OCI-M2 (cell line): ENCODE measurements around the gene AGAP2.
"Not testable (repeated sequence)": the region's sequence is repeated elsewhere in the genome, so short reads cannot be mapped to it uniquely, and the experiment has no call there.

ENCODE experiments used
- DNase-seq: peaks from one replicate; lab custom pipeline; 2025; ENCODE audit not compliant: unreplicated experiment; lab: John Stamatoyannopoulos, UW

The AGAP2 gene

DNA sequence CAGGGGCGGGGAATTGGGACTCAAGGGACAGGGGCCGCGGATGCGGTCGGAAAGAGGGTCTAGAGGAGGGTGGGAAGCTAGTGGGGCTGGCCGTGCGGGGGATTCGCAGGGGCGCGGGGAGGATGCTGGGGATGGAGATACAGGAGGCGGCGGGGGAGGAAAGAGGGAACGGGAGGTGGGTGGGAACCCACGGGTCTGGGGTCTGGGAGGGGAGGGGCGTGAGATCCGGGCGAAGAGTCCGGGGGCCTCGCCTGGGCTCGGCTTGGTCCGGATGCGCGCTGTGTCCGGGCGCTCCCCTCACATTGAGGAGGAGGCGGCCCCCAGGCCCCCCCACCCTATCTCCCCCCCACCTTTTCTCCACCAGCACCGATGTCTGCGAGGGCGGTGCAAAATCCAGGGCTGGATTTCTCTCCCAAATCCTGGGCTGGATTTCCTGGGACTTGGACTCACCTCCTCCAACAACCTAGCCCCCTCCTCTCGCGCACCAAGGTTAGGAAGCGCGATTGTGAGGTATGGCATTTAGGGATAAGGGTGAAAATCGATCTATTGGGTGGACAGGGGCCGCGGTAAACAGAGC is at the start of gene AGAP2:
Gene AGAP2, minus strand, starts transcription at position 82 of the 577 bp plus-strand sequence. CDS start 496 bp downstream, outside the sequence.
- no peak for DNase-seq

DNA sequence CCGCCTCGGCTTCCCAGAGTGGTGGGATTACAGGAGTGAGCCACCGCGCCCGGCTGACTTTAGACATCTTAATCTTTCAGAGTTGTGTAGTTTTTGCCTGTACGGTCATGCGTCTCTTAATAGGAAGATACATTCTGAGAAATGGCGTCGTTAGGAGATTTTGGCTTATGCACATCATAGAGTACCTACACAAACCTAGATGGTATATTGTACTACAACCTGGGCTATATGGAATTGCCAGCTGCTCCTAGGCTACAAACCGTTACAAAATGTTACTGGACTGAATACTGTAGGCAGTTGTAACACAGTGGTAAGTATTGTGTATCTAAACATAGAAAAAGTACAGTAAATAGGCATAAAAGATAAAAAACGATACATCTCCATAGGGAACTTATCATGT is 45.3 kb upstream of the AGAP2 start:
- no peak for DNase-seq

DNA sequence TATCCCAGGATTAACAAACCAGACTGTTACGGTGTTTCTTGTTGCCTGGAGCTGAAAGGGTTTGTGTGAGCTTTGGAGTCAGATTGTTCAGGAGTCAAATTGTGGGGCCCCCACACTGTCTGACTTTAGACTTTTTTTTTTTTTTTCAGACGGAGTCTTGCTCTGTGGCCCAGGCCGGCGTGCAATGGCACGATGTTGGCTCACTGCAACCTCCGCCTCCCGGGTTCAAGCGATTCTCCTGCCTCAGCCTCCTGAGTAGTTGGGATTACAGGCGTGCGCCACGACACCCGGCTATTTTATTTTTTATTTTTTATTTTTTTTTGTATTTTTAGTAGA is 44.9 kb upstream of the AGAP2 start:
- no peak for DNase-seq

DNA sequence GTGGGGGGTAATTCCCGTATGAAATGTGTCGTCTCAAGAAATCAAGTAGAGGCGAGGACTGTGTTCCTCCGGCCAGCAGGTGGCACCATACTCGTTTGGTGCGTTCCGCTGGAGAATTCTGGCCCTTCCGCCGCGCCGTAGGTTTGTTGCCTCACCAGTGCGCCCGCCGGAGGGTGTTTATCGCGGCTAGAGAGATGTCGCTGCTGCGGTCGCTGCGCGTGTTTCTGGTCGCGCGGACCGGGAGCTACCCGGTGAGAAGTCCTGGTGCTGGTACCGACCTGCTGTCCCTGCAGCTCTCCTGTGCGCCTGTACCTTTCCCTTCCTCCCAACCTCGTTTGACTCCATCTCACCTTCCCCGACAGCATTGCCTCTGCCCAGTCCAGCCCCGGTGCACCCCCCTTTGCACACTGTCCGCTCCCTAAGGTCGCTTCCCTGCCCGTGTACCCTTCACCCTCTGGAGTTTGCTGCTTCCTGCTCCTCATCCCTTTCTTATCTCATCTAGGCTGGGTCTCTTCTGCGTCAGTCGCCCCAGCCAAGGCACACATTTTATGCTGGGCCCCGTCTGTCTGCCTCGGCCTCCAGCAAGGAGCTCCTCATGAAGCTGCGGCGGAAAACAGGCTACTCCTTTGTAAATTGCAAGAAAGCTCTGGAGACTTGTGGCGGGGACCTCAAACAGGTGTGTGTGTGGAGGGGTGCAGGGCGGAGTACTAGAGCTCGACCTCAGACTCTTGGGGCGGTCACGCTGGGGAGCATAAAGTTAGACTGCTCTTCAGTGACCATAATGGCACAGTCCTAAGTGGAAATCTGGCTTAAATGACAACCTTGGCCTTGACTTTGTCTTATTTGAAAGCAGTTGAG is 44.3 kb upstream of the AGAP2 start, which contains the start of gene TSFM:
Gene TSFM, plus strand, starts transcription at position 180 of the 858 bp plus-strand sequence. Its CDS starts 15 bp downstream, at position 195.
- DNase-seq, result peak; percentile 72

DNA sequence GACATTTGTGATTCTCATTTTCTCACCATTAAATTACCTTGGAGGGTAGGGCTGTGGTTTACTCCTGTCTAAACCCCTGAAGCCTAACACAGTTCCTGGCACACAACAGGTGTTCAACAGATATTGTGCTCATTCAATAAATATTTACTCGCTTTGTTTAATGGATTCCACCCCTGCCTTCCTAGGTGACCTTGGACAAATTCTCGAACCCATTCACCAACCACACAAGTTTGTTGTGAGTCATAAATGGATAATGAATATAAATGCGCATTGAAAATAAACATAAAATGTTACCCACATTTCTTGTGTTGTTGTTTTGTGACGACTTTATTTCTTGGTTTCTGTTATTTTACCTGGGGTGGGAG is 43.7 kb upstream of the AGAP2 start:
- no peak for DNase-seq

DNA sequence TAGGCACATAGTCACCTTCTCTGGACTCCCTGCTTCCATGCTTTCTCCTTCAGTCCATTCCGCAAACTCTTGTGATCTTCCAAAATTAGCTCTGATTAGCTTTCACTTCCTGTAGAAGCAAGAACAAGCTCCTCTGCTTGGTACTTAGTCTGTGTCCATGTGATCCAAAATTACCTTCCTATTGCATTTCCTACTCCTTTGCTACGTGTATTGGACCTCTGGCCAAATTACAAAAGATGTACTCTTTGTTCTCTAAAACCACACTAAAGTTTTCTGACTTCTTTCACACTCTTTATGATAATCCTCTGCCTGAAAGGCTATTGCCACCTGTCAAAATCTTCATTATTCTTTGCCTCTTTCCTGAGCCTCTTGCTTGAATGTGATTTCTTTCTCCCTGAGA is 43.3 kb upstream of the AGAP2 start:
- no peak for DNase-seq

DNA sequence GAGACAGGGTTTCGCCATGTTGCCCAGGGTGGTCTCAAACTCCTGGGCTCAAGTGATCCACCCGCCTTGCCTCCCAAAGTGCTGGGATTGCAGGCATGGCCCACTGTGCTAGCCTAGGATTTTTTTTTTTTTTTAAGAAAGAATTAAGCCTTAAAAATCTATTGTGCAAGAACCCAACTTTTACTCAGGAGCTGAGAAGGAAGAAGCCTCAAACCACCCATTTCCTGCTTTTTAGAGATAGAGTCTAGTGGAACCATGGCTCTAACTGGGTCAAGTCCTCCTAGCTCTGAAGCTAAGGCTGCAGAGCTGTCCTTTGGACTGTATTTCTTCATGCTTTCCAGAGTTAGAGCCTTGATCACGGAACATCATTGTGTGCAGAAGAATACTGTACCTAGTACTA is 42.7 kb upstream of the AGAP2 start:
- no peak for DNase-seq

DNA sequence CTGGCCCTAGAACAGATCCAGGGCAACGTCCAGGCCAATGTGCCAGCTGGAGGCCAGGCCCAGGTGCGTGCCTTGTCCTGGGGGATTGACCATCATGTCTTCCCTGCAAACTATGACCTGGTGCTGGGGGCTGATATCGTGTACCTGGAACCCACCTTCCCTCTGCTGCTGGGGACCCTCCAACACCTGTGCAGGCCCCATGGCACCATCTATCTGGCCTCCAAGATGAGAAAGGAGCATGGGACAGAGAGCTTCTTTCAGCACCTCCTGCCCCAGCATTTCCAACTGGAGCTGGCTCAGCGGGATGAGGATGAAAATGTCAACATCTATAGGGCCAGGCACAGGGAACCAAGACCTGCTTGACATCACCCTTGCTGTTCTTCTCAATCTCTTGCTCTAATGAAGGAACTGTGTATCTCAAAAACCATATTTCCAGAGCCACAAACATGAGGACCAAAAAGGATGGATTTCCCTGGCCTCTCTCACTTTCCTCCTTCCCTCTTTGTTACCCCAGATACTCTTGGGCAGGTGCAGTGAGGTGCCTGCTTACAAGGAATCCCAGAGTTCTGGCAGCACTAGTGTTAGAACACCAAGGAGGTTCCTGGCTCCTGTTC is 41.8 kb upstream of the AGAP2 start:
- DNase-seq, result no peak

DNA sequence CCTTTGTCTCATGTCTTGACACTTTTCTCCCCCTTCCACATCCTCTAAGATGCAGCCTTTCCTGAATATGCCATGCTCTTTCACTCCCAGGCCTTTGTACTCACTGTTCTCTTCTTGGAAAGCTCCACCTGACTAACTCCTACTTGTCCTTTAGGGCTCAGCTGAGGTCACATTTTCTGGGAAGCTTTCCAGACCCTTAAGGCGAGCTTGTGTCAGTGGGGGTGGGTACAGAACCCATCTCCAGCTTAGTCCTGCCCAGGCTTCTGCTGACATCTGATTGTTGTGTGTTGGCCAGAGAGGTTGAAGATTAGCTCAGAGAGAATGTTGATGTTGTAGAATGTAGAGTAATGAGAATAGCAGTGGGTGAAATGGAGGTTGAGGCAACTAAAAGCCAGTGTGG is 41.2 kb upstream of the AGAP2 start:
- no peak for DNase-seq

DNA sequence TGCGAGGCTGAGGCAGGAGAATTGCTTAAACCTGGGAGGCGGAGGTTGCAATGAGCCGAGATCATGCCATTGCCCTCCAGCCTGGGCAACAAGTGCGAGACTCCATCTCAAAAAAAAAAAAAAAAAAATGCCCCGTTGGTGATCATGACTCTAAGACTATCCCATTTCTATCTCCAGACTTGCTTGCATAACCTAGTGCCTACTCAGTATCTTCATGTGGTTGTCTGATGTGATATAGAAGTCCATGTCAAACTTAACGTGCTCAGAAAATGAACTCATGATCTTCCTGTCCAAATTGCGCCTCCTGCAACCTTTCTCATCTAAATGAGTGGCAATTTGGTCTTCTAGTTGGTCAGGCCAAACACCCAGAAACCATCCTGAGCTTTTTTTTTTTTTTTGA is 39.4 kb upstream of the AGAP2 start:
- no peak for DNase-seq

DNA sequence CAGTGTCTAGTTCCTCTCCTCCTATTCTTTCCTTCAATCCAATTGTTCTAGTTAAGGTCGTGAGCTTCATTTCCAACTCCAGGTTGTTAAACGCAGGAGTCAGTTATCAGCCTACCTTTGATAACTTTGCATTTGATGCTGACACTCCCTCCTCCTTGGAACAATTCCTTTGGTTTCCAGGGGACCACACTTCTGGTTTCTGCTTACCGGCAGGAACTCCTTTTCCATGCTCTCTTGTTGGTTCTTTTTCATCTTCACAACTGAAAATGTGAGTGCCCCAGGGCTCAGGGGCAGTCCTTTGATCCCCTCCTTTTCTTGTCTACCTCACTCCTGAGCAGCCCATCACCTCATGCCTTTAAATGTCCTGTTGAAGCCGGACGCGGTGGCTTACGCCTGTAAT is 38.8 kb upstream of the AGAP2 start:
- no peak for DNase-seq

DNA sequence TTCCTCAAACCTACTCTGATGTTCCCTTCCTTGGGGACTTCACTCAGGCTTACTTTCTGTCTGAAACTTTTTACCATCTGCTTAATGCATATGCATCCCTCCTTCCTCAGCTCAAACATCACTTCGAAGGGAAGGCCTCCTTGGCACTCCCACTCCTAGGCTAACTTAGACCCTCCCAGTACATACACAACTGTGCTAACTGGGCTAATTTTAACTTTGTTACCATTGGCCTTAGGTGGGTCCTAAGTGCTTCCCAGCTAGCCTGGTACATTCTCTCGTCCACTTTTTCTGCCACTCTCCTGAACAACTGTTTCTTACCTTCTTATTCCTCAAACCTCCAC is 37.7 kb upstream of the AGAP2 start:
- DNase-seq, result no peak

DNA sequence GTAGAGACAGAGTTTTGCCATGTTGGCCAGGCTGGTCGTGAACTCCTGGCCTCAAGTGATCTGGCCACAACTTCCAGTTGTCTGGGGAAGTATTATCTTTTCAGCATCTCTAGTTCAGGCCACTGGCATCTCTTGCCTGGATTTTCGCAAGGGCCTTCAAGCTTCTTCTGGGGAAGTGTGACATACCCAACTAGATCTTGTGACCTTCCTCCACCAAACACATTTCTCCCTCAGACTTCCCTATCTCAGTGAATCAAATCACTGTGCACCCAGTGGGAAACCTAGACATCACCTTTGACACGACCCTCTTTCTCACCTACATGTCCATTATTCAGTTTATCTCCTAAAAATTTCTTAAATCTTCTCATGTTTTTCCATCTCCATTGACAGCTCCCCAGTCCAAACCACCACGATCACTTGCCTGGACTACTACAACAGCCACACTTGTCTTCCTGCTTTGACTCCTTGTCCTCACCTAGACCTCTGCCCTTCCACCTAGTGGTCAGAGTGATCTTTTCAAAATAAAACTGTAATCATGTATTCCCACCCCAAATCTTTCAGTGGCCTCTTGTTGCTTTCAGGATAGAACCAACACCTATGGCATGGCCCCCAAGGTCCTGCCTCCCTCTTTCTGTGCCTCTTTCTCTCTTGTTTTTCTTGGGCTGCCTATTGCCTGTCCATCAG is 37.2 kb upstream of the AGAP2 start:
- DNase-seq, result no peak

DNA sequence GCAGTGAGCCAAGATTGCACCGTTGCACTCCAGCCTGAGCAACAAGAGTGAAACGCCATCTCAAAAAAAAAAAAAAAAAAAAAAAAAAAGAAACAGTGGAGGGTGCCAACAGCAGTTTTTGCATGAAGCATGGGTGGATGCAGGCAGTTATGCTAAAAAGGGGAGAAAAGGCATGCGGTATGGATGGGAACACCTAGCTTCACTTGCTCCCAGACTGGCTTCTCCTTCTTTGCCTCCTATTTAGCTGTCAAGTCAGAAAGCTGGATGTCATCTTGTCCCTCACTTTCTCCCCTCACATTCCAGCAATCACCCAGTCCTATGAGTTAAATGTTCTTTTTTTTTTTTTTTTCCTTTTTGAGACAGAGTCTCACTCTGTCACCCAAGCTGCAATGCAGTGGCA is 36.5 kb upstream of the AGAP2 start:
- no peak for DNase-seq

DNA sequence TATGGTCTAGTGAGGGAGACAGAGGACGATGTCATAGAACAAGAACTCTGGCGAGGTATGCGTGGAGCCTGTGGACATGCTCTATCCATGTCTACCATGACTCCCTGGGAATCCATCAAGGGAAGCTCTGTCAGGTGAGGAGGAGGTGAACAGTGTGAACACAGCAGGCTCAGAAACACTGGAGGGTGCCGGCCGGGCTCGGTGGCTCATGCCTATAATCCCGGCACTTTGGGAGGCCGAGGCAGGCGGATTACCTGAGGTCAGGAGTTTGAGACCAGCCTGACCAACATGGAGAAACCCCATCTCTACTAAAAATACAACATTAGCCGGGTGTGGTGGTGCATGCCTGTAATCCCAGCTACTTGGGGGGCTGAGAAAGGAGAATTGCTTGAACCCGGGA is 36.1 kb upstream of the AGAP2 start:
- not testable (repeated sequence) for DNase-seq

DNA sequence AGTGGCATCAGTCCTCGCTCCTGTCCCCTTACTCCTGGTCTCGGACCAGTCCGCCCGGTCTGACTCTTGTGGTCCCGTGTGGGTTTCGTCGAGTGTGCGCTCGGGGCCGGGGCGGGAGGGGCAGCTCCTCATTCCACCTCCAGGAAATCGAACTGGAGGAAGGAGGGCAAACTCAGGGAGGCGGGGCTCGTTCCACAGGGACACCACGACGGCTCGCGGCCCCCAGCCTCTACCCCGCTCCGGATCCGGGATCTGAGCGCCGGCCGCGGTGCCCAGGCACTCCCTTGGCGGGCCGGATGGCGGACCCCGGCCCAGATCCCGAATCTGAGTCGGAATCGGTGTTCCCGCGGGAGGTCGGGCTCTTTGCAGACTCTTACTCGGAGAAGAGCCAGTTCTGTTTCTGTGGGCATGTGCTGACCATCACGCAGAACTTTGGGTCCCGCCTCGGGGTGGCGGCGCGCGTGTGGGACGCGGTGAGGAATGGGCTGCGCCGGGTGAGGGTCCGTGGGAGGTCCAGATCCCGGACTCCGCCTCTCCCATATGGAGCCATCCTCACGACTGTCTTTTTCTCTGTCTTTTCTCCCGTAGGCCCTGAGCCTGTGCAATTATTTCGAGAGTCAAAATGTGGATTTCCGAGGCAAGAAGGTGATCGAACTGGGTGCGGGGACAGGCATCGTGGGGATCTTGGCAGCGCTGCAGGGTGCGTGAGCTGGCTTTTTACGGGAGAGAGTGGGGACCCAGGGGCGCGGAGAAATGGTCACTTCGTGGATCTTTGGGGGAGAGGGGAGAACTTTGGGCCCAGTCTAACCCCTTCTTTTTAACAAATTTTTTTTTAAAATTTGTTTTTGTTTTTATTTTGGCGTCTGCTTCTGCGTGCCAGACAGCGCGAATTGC is 34.1 kb upstream of the AGAP2 start, which contains the start of gene EEF1AKMT3:
Gene EEF1AKMT3, plus strand, starts transcription at position 186 of the 894 bp plus-strand sequence. Its CDS starts 111 bp downstream, at position 297.
- no peak for DNase-seq

DNA sequence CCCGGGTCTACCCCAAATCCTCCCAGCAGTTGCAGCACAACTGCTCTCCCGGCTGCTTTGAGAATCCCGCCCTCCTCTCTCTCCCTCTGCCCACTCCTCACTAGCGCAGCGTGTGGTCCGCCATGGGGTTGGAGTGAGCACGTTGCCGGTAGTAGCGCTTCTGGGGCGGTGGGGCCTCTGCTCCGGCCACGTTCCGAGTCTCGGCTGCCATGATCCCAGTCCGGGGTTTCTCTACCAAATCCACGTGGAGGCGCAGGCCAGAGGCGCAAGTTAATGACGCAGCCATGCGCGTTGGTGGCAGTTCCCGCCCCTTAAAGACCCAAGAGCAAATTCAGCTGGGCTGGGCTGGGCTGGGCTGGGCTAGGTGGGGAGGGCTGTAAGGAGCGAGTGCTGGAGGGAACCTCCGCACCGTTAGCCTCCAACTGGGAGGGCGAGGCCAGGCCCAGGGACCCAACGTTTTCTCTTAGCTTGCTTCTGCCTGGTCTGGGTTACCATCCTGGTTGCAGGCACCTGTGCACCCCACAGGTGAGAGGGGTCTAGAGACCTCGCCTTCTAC is 33.4 kb upstream of the AGAP2 start, which contains the start of gene METTL1:
Gene METTL1, minus strand, starts transcription at position 233 of the 556 bp plus-strand sequence. Its CDS starts 22 bp downstream, at position 211.
- DNase-seq, result peak; percentile 86

DNA sequence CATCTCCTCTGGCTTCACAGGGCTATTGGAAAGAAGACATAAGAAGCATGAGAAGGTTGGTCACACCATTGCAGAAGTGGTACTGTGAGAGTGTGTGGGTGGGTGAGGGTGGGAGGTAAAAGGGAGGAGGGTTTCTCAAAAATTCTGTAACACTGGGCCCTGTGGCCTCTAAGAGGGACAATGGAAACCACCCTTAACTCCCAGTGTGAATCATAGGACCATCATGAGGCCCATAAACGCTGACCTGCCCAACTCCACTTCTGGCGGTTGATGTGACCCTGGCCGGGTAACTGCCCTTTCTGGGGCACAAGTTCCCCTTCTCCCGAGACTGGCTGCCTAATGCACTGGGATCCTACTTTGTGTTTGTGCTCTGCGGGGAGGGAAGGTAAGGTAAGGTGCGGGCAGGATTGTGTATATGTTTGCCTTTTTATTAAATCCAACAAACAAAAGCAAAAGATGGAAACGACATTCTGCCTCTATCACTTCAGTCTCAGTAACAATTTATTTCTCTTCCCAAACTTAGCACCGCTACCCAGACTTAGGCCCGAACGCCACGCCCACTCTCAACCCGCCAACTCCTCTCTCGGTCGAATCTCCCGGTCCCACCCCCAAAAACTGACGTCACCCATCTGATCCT is 32.8 kb upstream of the AGAP2 start:
- DNase-seq, result peak; percentile 86

DNA sequence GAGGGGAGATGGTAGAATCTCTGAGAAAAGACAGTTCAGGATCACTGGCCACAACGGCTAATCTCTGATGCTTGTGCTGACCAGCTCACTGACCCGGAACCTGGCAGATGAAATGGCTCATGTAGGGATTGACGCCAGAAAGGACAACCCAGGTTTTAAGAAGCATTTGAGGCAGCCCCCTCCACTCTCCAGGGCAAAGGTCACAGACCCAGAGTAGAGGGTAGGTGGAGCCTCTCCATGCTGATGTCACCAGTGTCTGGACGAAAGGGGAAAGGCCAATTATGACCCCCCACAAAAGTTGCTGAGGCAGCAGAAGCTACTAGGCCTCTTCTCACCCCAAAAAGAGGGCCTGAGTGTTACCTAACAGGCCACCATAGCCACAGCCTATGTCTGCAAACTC is 32.2 kb upstream of the AGAP2 start:
- DNase-seq, result no peak

DNA sequence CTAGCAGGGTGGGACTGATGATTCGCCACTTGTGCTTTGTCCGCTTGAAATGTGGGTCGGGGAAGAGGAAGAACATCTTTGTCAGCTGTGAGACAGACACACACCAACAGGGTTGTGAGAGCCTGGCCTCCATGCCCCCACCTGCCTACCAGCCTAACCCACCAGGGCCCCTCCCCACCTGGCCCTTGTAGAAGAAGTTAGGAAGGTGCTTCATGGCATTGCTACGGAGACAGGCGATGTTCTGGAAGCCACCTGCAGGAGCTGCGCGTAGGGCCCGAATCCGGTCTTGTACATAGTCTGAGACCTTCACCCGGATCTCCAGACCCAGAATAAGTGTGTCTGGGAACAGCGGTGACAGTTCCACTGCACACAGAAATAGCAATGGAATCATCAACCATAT is 31.1 kb upstream of the AGAP2 start:
- no peak for DNase-seq
